IMR-90 (cell line): ENCODE measurements around the gene FLT1. TPM values are rescaled to one million over a fixed set of nuclear protein-coding genes. Genes with fewer than 3 reads are reported as not detected.

Experiments
- ATAC-seq: fragments of 200-7000 bp; cut with Tn5 transposase; 2 replicates; pipeline ENCODE4 v1.9.1; 2020; ENCODE audit warnings: low read depth, mild to moderate bottlenecking, moderate library complexity
- BruUV-seq: library from RNA; stranded (reverse); fragments of 400-500 nt; replicated peaks from 2 replicates; lab custom pipeline; 2021; lab: Mats Ljungman, UMichigan
- CTCF ChIA-PET: fragments of 300-600 bp; formaldehyde crosslinking; extraction: SDS; loops from one replicate; lab custom pipeline; 2021; ENCODE audit warnings: antibody characterized with exemption; lab: Yijun Ruan, JAX
- POLR2A ChIA-PET: fragments of 300-600 bp; sonication (Branson Sonifier 250); formaldehyde crosslinking; loops from one replicate; lab custom pipeline; 2022; ENCODE audit warnings: antibody characterized with exemption; ENCODE audit not compliant: unreplicated experiment; lab: Charles Lee
- DNase-seq: peaks from one replicate; pipeline ENCODE4 v3.0.0; 2013
- H2AFZ ChIP-seq: replicated peaks from 2 replicates; pipeline ENCODE3; 2013; ENCODE audit warnings: low read length, mild to moderate bottlenecking; ENCODE audit not compliant: poor library complexity
- H2AK5ac ChIP-seq: 2 replicates; pipeline ENCODE4 v1.6.1; 2013; ENCODE audit warnings: low read depth, low read length, inconsistent platforms
- H2AK9ac ChIP-seq: replicated peaks from 2 replicates; pipeline ENCODE3; 2013; ENCODE audit warnings: mild to moderate bottlenecking, low read depth, low read length, moderate library complexity; ENCODE audit not compliant: poor library complexity
- H2BK120ac ChIP-seq: 2 replicates; pipeline ENCODE4 v1.6.1; 2013; ENCODE audit warnings: low read depth, low read length, inconsistent platforms
- H2BK15ac ChIP-seq: 3 replicates; pipeline ENCODE4 v1.6.1; 2013; ENCODE audit warnings: low read depth, low read length, inconsistent platforms
- H2BK20ac ChIP-seq: 2 replicates; pipeline ENCODE4 v1.6.1; 2013; ENCODE audit warnings: low read depth, mild to moderate bottlenecking, inconsistent platforms, low read length, moderate library complexity
- H2BK5ac ChIP-seq: 2 replicates; pipeline ENCODE4 v1.6.1; 2013; ENCODE audit warnings: mild to moderate bottlenecking, low read depth, low read length, inconsistent platforms; ENCODE audit not compliant: poor library complexity, severe bottlenecking
- H3K14ac ChIP-seq: replicated peaks from 2 replicates; pipeline ENCODE4 v1.6.1; 2013; ENCODE audit warnings: low read depth, low read length, inconsistent platforms
- H3K18ac ChIP-seq: 2 replicates; pipeline ENCODE4 v1.6.1; 2013; ENCODE audit warnings: low read depth, low read length, control low read depth
- H3K23ac ChIP-seq: 2 replicates; pipeline ENCODE4 v1.6.1; 2013; ENCODE audit warnings: low read depth, low read length, inconsistent platforms
- H3K27ac ChIP-seq: 2 replicates; pipeline ENCODE4 v1.5.1; 2013; ENCODE audit warnings: mild to moderate bottlenecking, control low read depth, low read length; ENCODE audit not compliant: insufficient read depth
- H3K27me3 ChIP-seq: 2 replicates; pipeline ENCODE4 v1.6.1; 2013; ENCODE audit warnings: low read length; ENCODE audit not compliant: control insufficient read depth, insufficient read depth
- H3K36me3 ChIP-seq: 2 replicates; pipeline ENCODE4 v1.6.1; 2013; ENCODE audit warnings: low read length, mixed read lengths; ENCODE audit not compliant: control insufficient read depth, insufficient read depth
- H3K4ac ChIP-seq: 2 replicates; pipeline ENCODE4 v1.6.1; 2013; ENCODE audit warnings: low read depth, low read length, inconsistent platforms
- H3K4me1 ChIP-seq: 2 replicates; pipeline ENCODE4 v1.6.1; 2013; ENCODE audit warnings: low read length, mixed read lengths; ENCODE audit not compliant: control insufficient read depth, insufficient read depth
- H3K4me2 ChIP-seq: 2 replicates; pipeline ENCODE4 v1.6.1; 2013; ENCODE audit warnings: low read depth, mild to moderate bottlenecking, control low read depth, low read length, moderate library complexity
- H3K4me3 ChIP-seq: 2 replicates; pipeline ENCODE4 v1.5.1; 2013; ENCODE audit warnings: low read depth, mild to moderate bottlenecking, control low read depth, low read length, moderate library complexity; ENCODE audit not compliant: insufficient read depth
- H3K56ac ChIP-seq: 2 replicates; pipeline ENCODE4 v1.6.1; 2013; ENCODE audit warnings: low read length, inconsistent platforms; ENCODE audit not compliant: insufficient read depth; ENCODE audit errors: extremely low read depth
- H3K79me1 ChIP-seq, 2 experiments: 2 replicates each; pipeline ENCODE4 v1.6.1; 2013; ENCODE audit warnings: low read length in 2 of 2, inconsistent platforms in 1 of 2, low read depth in 1 of 2
- H3K9ac ChIP-seq: 2 replicates; pipeline ENCODE4 v1.6.1; 2013; ENCODE audit warnings: low read depth, low read length, control low read depth
- H3K9me1 ChIP-seq: 2 replicates; pipeline ENCODE4 v1.6.1; 2013; ENCODE audit warnings: low read length, inconsistent platforms; ENCODE audit not compliant: insufficient read depth
- H3K9me3 ChIP-seq: 2 replicates; pipeline ENCODE4 v1.6.1; 2013; ENCODE audit warnings: low read length; ENCODE audit not compliant: control insufficient read depth, insufficient read depth
- H4K20me1 ChIP-seq: 2 replicates; pipeline ENCODE4 v1.6.1; 2013; ENCODE audit warnings: low read length, inconsistent platforms; ENCODE audit not compliant: insufficient read depth
- H4K5ac ChIP-seq: 2 replicates; pipeline ENCODE4 v1.6.1; 2013; ENCODE audit warnings: mild to moderate bottlenecking, low read depth, low read length, control low read depth
- H4K8ac ChIP-seq, 2 experiments: 2 replicates each; pipeline ENCODE4 v1.6.1; 2013; ENCODE audit warnings: low read depth in 2 of 2, low read length in 2 of 2, control low read depth in 1 of 2, inconsistent platforms in 1 of 2
- H4K91ac ChIP-seq: 2 replicates; pipeline ENCODE4 v1.6.1; 2013; ENCODE audit warnings: low read depth, low read length, inconsistent platforms; ENCODE audit not compliant: insufficient read depth
- BHLHE40 ChIP-seq: fragments of 150-350 bp; IDR thresholded peaks from 2 replicates; pipeline ENCODE4 v1.6.1; 2016; ENCODE audit warnings: mild to moderate bottlenecking, low read depth, low read length
- CEBPB ChIP-seq: IDR thresholded peaks from 2 replicates; pipeline ENCODE4 v1.6.1; 2012; ENCODE audit warnings: low read depth, low read length, improper control_type of control experiment
- CHD1 ChIP-seq: IDR thresholded peaks from 2 replicates; pipeline ENCODE4 v1.6.1; 2012; ENCODE audit warnings: low read depth, low read length, improper control_type of control experiment
- FOS ChIP-seq: fragments of 150-350 bp; IDR thresholded peaks from 2 replicates; pipeline ENCODE4 v1.6.1; 2016; ENCODE audit warnings: low read depth, low read length
- MAFK ChIP-seq: IDR thresholded peaks from 2 replicates; pipeline ENCODE4 v1.6.1; 2012; ENCODE audit warnings: low read depth, low read length, improper control_type of control experiment
- MAZ ChIP-seq: IDR thresholded peaks from 2 replicates; pipeline ENCODE4 v1.6.1; 2012; ENCODE audit warnings: low read depth, mild to moderate bottlenecking, low read length, improper control_type of control experiment, moderate library complexity, borderline replicate concordance
- MXI1 ChIP-seq: IDR thresholded peaks from 2 replicates; pipeline ENCODE4 v1.6.1; 2012; ENCODE audit warnings: low read depth, mild to moderate bottlenecking, low read length, moderate library complexity, borderline replicate concordance
- NFE2L2 ChIP-seq: fragments of 150-350 bp; IDR thresholded peaks from 2 replicates; pipeline ENCODE4 v1.6.1; 2016; ENCODE audit warnings: low read depth, mild to moderate bottlenecking, low read length
- RAD21 ChIP-seq: IDR thresholded peaks from 2 replicates; pipeline ENCODE4 v1.6.1; 2012; ENCODE audit warnings: low read length, improper control_type of control experiment
- RCOR1 ChIP-seq: IDR thresholded peaks from 2 replicates; pipeline ENCODE4 v1.6.1; 2012; ENCODE audit warnings: mild to moderate bottlenecking, low read length, improper control_type of control experiment; ENCODE audit not compliant: insufficient replicate concordance
- RFX5 ChIP-seq: IDR thresholded peaks from 2 replicates; pipeline ENCODE4 v1.8.0; 2012; ENCODE audit warnings: low read depth, mild to moderate bottlenecking, low read length, moderate library complexity
- SMC3 ChIP-seq: fragments of 150-350 bp; IDR thresholded peaks from 2 replicates; pipeline ENCODE4 v1.6.1; 2016; ENCODE audit warnings: low read depth, mild to moderate bottlenecking, antibody characterized with exemption, low read length, moderate library complexity
- USF2 ChIP-seq: fragments of 150-350 bp; IDR thresholded peaks from 2 replicates; pipeline ENCODE4 v1.6.1; 2017; ENCODE audit warnings: mild to moderate bottlenecking, antibody characterized with exemption, low read length, low read depth
- WGBS, 2 experiments: methylation state at CpG; one replicate each; pipeline versions ENCODE4 v1.1.5 to v1.1.7; 2013; ENCODE audit warnings: missing lambda C conversion rate in 2 of 2; ENCODE audit not compliant: insufficient read length in 1 of 2; ENCODE audit errors: extremely low coverage in 2 of 2; 5-methylcytosine and 5-hydroxymethylcytosine counted together
- dilution Hi-C: fragments of 300-500 bp; cut with HindIII; formaldehyde crosslinking; loops from one replicate; pipeline ENCODE4 v1.14.3; 2018; ENCODE audit warnings: low sequenced_read_pairs; ENCODE audit not compliant: unreplicated experiment
- in situ Hi-C: fragments of 300-500 bp; cut with MboI; formaldehyde crosslinking; loops from 3 replicates; pipeline ENCODE4 v1.14.3; 2019; ENCODE audit warnings: low sequenced_read_pairs, inconsistent platforms, mixed read lengths
- intact Hi-C: fragments of 100-400 bp; cut with micrococcal nuclease; formaldehyde crosslinking; loops from 2 replicates; pipeline ENCODE4 v1.10.0; 2022
- polyA plus RNA-seq, 3 experiments: library from polyadenylated mRNA; depleted of rRNA; stranded (reverse); fragments of >200 nt; gene quantifications; 2 replicates each; pipeline ENCODE4 v1.2.3, GENCODE V29; 2012; ENCODE audit warnings: low replicate concordance in 1 of 3
- total RNA-seq: library from RNA; depleted of rRNA; stranded (reverse); fragments of >200 nt; gene quantifications from 2 replicates; pipeline ENCODE4 v1.2.3, GENCODE V29; 2012
- TF ChIP-seq, protein P1 (sequence below): conservative IDR thresholded peaks from 2 replicates; pipeline ENCODE4 v1.5.1; 2012; ENCODE audit warnings: mild to moderate bottlenecking, low read depth, low read length, improper control_type of control experiment
- TF ChIP-seq, protein P2 (sequence below): fragments of 150-350 bp; IDR thresholded peaks from 2 replicates; pipeline ENCODE4 v1.6.1; 2016; ENCODE audit warnings: low read depth, mild to moderate bottlenecking, low read length, moderate library complexity, borderline replicate concordance

FLT1 gene
- total and polyA plus RNA-seq, 2 of the 4 experiments (the other 2 are of a cell fraction), result 4.5 to 10.4 TPM

GRCh38 chr13:28413999-28414398 is 80.9 kb downstream of the FLT1 start:
- Histone ChIP-seq H2BK120ac (no peak overlapping the region), H2BK15ac (no peak overlapping the region), H3K27ac (no peak overlapping the region), H3K14ac (no peak overlapping the region), H4K8ac (no peak overlapping the region), H2AK9ac (no peak overlapping the region), H3K79me1 (peaks cover 0 to 6% of the 10 kb centered on the region in 2 experiments; a peak in 1 of 4 replicates), H3K9me3 (no peaks in the 10 kb centered on the region), H2BK5ac (no peak overlapping the region), H2AK5ac (no peak overlapping the region), H3K18ac (no peak overlapping the region), H2BK20ac (no peak overlapping the region), H3K4me2 (no peak overlapping the region), H3K36me3 (no peaks in the 10 kb centered on the region), H3K56ac (no peak overlapping the region), H4K91ac (no peak overlapping the region), H3K4me3 (no peak overlapping the region), H4K5ac (no peak overlapping the region), H3K9ac (no peak overlapping the region), H3K4me1 (peaks cover 3% of the 10 kb centered on the region; the same call in 1 of the 2 replicates), H3K23ac (no peak overlapping the region), H4K20me1 (no peaks in the 10 kb centered on the region), H3K27me3 (no peaks in the 10 kb centered on the region), H2AFZ (no peak overlapping the region), H3K9me1 (0 out of 2 replicates have a peak, but pooled peaks cover 11% of the 10 kb centered on the region), H3K4ac (no peak overlapping the region)
- in situ Hi-C loops (no loop called here), intact Hi-C loops (no loop called here), dilution Hi-C loops (no loop called here)
- DNase-seq (no peak), ATAC-seq (no peak)
- CTCF ChIA-PET, result no interaction called here
- BruUV-seq, result no TSS peak
- POLR2A ChIA-PET, result no interaction called here
- TF ChIP-seq FOS (no peak), MAFK (no peak), NFE2L2 (no peak), MXI1 (no peak), MAZ (no peak), SMC3 (no peak), CEBPB (no peak), RFX5 (no peak), RCOR1 (no peak), CHD1 (no peak), USF2 (no peak), BHLHE40 (no peak), RAD21 (no peak)
- TF ChIP-seq, protein P1, sequence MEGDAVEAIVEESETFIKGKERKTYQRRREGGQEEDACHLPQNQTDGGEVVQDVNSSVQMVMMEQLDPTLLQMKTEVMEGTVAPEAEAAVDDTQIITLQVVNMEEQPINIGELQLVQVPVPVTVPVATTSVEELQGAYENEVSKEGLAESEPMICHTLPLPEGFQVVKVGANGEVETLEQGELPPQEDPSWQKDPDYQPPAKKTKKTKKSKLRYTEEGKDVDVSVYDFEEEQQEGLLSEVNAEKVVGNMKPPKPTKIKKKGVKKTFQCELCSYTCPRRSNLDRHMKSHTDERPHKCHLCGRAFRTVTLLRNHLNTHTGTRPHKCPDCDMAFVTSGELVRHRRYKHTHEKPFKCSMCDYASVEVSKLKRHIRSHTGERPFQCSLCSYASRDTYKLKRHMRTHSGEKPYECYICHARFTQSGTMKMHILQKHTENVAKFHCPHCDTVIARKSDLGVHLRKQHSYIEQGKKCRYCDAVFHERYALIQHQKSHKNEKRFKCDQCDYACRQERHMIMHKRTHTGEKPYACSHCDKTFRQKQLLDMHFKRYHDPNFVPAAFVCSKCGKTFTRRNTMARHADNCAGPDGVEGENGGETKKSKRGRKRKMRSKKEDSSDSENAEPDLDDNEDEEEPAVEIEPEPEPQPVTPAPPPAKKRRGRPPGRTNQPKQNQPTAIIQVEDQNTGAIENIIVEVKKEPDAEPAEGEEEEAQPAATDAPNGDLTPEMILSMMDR, result no peak
- TF ChIP-seq, protein P2, sequence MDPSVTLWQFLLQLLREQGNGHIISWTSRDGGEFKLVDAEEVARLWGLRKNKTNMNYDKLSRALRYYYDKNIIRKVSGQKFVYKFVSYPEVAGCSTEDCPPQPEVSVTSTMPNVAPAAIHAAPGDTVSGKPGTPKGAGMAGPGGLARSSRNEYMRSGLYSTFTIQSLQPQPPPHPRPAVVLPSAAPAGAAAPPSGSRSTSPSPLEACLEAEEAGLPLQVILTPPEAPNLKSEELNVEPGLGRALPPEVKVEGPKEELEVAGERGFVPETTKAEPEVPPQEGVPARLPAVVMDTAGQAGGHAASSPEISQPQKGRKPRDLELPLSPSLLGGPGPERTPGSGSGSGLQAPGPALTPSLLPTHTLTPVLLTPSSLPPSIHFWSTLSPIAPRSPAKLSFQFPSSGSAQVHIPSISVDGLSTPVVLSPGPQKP, result no peak
- WGBS, 2 experiments, result no CpG with 5 or more reads among the region's 4 CpGs
